HG02840 (cell line): Measurements from ENCODE around the gene WFIKKN1.
"Not testable (repeated sequence)": the region's sequence is repeated elsewhere in the genome, so short reads cannot be mapped to it uniquely, and the experiment has no call there.

Experiments used
- ATAC-seq: cut with Tn5 transposase; IDR thresholded peaks from one replicate; pipeline ENCODE4 v1.9.1; 2021; ENCODE audit warnings: mild to moderate bottlenecking, moderate library complexity, moderate number of reproducible peaks; ENCODE audit not compliant: unreplicated experiment, low FRiP score

WFIKKN1 gene

GRCh38 chr16:593807-594206, 37.0 kb upstream of the WFIKKN1 start:
- ATAC-seq = no peak

GRCh38 chr16:595094-595528, 35.7 kb upstream of the WFIKKN1 start:
- no peak for ATAC-seq

GRCh38 chr16:595942-596735, 34.6 kb upstream of the WFIKKN1 start:
- no peak for ATAC-seq

GRCh38 chr16:596736-597060, 34.1 kb upstream of the WFIKKN1 start:
- no peak for ATAC-seq

GRCh38 chr16:597655-598054, 33.1 kb upstream of the WFIKKN1 start:
- not testable (repeated sequence) for ATAC-seq

DNA sequence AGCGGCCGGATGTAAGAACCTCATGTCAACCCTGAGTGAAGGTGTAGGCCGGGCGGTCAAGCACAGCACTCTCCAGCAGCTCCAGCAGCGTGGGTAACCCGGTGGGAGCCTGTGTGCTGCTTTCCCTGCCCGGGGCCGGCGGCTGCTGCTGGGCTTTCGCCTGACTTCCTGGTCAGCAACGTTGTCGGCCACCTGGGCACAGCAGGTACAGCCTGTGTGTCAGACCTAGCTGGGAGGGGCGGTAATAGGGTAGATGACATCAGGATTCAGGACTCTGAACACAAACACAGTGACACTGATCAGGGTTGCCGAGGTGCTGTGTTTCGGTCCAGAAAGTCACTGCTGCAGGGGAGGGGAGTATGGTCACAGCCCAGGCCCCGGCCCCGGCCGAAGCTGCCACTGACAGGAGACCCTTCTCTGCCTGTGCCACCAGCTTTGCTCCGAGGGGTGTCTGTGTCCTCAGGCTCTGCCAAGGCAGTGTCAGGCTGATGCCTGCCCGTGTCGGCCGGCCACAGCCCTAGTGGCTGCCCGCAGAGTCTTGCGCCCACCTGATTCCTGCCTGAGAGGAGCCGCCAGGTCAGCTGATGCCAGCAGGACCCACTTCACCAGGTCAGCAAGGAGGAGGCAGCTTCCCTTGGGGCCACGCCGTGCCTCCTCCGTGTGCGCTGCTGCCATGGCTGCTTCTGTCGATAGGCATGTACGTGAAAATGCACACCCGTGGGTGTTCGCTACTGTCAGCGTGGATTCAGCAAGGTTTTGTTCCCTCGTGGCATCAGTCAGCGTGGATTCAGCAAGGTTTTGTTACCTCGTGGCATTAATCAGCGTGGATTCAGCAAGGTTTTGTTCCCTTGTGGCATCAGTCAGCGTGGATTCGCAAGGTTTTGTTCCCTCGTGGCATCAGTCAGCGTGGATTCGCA, 31.7 kb upstream of the WFIKKN1 start:
- ATAC-seq = no peak

GRCh38 chr16:600781-601180, 30.0 kb upstream of the WFIKKN1 start:
- ATAC-seq = no peak

GRCh38 chr16:603933-604332, 26.9 kb upstream of the WFIKKN1 start:
- no peak for ATAC-seq

GRCh38 chr16:606656-607307, 24.0 kb upstream of the WFIKKN1 start:
- no peak for ATAC-seq

DNA sequence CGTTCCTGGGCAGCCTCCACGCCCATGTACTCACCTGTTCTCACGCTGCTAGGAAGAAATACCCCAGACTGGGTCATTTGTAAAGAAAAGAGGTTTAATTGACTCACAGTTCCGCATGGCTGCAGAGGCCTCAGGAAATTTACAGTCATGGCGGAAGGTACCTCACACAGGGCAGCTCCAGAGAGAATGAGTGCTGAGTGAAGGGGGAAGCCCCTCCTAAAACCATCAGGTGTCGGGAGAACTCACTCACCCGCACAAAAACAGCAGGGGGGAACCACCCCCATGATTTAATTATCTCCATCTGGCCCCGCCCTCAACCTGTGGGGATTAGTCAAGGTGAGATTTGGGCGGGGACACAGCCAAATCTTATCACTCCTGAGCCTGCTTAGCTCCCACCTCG, 22.8 kb upstream of the WFIKKN1 start:
- ATAC-seq = no peak

DNA sequence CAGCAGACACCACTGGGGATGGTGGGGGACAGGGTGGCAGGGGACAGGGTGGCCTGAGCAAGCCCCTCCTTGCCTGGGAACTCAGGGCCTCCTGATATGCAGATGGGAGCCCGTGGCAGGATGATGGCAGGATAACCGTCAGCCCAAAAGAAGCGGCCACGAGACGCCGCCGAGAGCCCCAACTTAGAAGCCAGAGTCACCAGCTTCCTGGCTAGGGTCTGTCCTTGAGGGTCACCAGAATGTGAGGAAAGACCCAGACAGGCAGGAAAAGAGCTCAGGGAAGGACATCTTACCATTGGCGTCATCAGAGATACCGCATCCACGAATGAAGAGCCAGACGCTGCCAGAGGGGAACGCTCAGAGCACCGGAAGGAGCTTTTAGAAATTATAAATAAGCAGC, 21.5 kb upstream of the WFIKKN1 start:
- no peak for ATAC-seq

DNA sequence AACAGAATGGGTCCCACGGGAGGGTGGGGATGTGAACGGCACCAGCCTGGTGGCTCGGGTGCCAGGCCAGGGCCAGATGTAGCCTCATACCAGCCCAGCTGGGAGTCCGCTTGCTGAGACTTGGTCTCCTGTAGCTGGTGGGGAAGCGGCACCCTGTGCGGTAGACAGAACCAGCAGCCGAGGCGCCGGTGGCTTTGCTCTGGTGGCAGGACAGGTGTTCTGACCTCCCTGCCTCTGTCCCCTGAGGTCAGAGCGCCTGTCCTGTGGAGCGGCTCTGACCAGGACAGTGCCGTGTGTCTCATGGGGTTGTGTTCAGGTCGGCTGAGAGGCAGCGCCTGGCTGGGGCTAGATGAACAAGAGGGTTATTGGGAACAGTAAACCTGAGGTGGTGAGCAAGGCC, 20.8 kb upstream of the WFIKKN1 start:
- ATAC-seq = no peak

DNA sequence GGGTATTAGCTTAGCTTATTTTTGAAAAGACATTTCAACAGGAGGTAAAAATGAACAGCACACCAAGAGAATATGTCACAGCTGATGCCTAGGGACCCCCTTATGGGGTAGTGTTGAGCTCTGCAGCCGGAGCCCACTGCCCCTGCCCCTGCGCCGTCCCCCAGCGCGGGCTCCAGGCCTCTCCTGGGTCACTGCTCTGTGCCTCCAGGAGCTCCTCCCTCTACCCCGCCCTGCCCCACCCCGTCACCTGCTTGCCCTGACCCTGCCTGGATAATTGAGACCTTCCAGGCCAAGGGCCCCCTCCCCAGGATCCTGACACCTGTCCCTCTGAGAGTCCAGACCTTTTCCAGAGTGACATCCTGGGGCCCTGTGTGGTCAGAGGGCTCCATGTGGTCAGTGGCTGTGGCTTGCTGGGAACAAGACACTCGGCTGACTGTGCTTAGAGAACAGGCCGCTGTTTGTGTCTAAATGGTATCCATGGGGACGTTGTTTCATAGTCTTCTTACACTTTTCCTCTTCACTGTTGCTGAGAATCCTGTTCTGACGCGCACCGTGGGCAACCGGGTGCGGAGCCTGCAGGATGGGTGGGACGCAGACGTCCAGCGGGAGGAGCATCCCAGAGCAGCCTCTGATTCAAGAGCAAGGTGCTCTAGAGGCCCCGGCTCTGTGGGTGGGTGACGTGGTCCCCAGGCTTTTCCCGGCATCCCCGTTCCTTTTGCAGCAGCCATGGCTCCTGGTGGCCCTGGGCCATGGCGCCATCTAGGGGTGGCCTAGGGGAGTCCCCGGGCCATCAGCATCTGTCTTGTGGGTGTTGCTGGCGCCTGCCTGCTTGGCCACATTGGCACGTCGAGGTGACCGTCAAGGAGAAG, 20.0 kb upstream of the WFIKKN1 start:
- ATAC-seq = no peak

GRCh38 chr16:615122-615521, 15.7 kb upstream of the WFIKKN1 start:
- no peak for ATAC-seq

DNA sequence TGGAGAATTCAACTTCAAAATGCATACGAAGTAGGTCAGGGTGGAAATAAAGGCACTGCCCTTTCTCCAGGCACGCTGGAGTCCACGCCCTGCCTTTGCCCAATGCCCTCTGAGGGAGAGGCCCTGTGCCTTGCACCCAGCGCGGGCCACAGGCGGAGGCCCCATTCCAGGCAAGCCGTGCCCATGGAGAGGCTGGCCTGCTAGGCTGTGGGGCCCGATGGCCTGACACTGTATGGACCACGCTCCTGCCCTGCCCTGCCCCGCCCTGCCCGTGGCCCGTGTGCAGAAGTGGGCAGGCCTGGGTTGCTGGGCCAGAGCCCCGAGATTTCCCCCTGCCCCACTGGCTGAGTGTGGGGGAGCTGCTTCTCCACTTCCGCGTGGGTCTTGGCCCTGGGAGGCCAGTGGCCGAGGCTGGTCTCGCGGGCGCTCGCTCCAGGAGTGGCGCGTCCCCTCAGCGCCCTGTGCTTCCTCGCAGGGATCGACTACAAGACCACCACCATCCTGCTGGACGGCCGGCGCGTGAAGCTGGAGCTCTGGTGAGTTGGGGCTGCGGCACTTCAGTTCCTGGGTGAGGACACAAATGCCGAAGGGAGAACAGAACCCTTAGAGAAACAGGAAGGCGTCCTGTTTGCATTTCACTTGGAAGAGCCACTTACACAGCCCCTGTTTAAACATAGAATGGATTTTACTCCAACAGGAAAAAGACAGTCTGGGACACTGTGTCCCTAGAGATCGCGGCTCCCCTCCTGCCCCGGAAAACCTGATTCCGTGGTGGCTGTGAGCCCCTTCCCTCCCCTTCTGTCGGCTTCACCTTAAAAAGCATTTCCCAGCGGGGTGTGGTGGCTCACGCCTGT, 13.8 kb upstream of the WFIKKN1 start:
- no peak for ATAC-seq

GRCh38 chr16:617855-618254, 12.9 kb upstream of the WFIKKN1 start:
- ATAC-seq = no peak

DNA sequence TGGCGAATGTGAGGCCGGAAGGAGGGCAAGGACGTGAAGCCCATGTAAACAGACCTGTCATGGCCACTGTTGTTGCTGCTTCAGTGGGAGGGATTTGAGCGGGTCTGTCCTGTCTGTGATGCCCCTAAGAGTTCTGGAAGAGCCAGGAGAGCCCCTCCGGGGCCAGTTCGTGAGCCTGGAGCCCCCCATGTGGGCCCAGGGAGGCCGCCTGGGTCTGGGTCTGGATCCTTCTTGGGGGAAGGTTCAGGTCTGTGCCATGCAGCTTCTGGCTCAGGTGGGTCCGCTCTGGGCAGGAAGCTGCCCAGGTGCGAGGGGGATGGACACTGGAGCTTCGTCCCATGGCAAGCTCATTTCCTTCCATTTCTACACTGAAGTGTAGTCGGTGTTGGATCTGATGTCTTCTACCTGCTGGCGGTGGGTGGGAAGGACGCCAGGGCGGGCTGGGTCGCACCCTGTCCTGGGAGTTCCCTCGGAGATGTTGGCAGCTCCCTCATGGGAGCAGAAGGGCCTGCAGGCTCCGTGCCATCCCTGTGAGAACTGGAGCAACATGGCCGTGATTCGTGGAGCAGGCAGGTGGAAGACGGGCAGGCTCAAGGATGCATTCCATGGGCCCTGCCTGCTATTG, 11.2 kb upstream of the WFIKKN1 start:
- no peak for ATAC-seq

DNA sequence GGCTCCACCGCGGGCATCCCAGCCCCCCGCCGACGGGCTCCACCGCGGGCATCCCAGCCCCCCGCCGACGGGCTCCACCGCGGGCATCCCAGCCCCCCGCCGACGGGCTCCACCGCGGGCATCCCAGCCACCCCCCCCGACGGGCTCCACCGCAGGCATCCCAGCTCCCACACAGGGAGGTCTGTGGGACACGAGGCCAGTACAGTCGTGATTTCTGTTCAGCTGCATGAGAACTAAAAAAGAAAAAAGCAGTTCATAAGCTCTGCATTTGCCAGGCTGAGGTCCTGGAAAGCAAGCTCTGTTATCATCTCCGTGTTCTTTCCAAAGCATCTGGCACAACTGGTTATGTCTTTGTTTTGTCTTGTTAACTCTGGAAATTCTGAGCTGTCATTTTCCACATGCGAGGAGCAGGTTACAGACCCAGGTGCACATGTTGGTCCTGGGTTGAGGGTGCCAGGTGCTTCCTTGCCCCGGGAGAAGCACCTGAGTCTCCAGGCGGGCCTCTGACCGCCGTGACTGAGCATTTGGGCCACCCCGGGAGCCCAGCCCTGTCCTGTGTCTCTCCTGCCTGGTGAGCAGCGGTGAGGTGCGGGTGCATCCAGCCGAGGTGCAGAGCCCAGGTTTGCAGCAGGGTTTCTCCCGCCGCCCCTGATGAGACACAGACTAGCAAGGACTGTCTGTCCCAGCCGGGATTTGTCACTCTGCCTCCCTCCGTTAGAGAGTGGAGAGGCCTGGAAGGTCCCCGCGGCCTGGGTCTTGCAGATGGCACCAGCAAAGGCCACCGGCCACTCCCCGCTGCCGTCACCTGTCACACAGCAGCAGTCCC, 9.9 kb upstream of the WFIKKN1 start:
- no peak for ATAC-seq
